GM18861 (cell line): Measurements from ENCODE around the gene B3GALNT2.
"Not testable (repeated sequence)": the region's sequence is repeated elsewhere in the genome, so short reads cannot be mapped to it uniquely, and the experiment has no call there.

Source experiments
- ATAC-seq: cut with Tn5 transposase; IDR thresholded peaks from one replicate; pipeline ENCODE4 v1.9.1; 2021; ENCODE audit not compliant: unreplicated experiment

B3GALNT2 gene

DNA sequence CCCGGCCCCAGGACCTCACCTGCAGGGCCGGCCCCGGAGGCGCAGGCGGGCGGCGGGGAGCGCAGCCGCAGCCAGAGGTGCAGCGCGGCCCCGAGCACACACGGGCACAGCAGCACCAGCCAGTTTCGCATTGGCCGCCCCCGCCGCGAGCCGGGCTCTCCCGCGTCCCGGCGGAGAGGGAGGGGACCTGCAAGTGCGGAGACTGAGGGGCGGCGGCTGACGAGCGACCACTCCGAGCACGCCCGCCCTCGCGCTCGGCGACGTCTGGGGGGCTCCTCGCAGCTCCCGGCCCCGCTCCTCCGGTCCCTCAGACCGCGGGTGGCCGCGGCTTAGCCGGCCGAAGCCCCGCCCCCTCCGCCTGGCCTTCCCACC lies at the start of gene B3GALNT2:
TSS of gene B3GALNT2 (minus strand) at position 331 of the 372 bp plus-strand sequence. CDS start at position 131, 200 bp downstream.
- ATAC-seq = peak; percentile 32

DNA sequence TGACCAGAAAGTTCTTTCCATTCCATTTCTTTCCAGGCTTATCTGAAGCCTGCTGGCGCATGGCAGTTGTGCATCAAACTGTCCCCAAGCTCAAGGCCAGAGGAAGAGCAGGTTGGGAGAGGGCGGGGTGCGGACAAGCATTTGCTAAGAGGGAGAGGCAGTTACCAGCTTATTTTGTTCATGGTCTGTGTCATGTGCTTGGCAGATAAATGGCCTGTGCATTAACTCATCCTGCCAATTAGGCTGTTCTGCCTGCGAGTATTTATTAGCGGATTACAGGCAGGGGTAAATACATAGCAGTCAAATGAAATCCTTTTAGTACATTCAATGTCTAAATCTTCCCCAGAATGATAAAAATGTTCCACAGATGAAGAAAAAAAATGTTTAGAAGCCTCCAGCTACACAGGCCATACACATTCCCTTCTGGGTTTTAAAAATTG lies 48.9 kb upstream of the B3GALNT2 start:
- ATAC-seq = no peak

DNA sequence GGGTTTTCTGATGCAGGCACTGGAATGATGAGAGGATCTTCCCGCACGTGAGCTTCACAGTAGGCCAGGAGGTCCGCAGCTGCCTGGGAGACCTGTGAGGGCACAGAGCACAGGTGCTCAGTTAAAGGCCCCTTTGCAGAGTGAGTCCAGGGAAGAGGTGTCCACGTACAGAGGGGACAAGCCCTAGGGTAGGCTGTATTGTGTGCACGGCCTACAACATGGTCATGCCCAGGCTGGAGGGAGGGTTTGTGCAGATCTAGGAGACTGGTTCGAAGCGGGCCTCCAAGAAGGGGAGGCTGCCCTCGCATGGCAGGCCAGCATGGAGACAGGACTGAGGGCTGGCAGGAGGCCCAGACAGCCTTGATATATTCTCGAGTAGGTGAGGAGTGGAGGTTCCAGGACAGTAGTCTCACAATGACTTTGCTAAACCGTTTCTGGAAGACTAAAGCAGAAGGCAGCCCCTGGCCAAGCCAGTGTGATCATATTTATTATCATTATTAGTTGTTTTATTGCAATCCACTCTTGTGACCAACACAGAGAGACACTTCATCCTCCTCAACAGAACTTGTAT lies 48.0 kb upstream of the B3GALNT2 start:
- no peak for ATAC-seq

GRCh38 chr1:235549351-235550139 lies 45.3 kb upstream of the B3GALNT2 start:
- ATAC-seq = no peak

GRCh38 chr1:235546369-235547155 lies 42.3 kb upstream of the B3GALNT2 start:
- not testable (repeated sequence) for ATAC-seq

- no peak for ATAC-seq
Measured at GRCh38 chr1:235545292-235545930, 41.2 kb upstream of the B3GALNT2 start.

GRCh38 chr1:235542845-235543244 lies 38.6 kb upstream of the B3GALNT2 start:
- not testable (repeated sequence) for ATAC-seq

GRCh38 chr1:235533476-235534168 lies 29.4 kb upstream of the B3GALNT2 start:
- no peak for ATAC-seq

DNA sequence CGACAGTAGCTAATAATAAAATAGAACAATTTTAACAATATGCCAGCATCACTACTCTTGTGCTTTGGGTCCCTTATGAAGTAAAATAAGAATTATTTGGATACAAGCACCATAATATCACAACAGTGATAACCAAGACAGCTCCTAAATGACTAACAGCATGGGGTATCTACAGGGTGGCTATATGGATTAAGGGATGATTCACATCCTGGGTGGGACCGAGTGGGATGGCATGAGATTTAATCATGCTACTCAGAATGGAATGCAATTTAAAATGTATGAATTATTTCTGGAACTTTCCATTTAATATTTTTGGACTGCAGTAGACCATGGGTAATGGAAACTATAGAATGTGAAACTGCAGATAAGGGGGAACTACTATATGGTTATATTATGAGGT lies 28.1 kb upstream of the B3GALNT2 start:
- no peak for ATAC-seq

- ATAC-seq = no peak
Measured at GRCh38 chr1:235527196-235527814, 23.1 kb upstream of the B3GALNT2 start.

DNA sequence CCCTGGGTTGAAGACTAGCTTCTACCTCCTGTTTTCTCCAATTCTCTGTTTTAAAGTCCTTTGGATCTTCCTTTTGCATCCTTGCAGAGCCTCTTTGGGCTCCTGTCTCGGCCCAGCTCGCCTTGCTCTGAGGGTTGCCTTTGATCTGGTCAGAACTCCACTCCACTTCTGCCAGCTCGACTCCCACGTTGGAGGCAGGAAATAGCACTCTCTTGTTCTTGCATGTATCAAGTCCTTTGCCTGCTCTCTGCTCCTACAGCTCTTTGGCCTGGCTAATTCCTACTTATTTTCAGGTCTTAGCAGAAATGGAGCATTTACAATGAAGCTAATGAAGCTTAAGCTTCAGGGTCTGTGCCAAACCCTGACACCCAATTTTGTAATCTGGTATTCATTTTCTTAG lies 21.1 kb upstream of the B3GALNT2 start:
- no peak for ATAC-seq

DNA sequence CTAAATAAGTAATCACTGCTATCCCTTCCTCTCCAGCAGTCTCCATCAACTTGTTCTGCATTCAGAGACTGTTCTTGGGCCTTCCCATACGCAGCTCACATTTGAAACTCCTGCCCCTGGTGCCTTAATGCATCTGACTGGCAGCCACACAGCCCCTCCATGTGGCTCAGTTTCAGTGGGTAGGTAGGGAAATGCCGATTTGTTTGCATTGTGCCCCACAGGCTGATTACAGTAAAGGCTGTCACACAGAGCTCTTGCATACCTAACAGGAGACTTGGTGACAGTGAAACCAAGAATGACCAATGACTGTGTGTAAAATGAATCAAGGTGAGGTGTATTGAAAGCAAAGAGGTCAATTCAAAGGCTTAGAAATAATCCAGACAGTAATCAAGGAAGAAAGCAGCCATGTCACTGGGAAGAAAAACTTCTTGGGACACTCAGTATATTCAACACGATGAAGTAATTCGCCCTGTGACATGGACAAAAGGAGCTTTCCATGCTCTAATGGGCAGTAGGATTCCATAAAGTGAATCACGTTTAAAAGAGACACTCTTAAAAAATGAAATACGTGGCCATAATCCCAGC lies 12.7 kb upstream of the B3GALNT2 start:
- no peak for ATAC-seq

DNA sequence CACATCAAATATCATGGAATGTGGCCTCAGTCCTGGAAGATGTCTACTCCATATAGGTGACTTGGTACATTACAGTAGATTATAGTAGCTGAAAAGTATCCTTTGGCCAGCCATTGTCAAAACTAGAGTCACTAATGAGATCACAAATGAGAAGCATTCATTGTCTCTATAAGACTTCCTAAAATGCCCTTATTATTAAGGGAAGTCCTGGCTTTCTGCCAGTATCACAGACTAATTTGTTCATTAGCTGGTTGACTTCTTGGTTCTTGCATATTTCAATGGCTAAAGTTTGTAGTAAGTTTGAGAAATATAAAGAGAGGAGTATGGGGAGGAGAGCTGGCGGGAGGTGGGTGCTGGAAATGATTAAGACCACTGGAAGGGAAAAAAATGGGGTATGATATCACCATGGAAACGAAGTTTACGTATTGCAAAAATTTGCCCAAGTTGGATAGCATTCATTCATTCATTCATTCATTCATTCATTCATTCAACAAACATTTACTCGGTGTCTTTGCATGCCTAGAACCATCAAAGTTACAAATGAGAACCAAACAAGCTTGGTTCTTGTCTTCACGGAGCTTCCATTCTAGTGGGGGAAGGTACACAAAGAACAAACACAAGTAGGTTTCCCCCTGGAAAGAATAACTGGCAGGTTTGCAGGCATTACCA lies 11.7 kb upstream of the B3GALNT2 start:
- no peak for ATAC-seq

GRCh38 chr1:235513495-235514366 lies 9.5 kb upstream of the B3GALNT2 start:
- ATAC-seq = no peak

DNA sequence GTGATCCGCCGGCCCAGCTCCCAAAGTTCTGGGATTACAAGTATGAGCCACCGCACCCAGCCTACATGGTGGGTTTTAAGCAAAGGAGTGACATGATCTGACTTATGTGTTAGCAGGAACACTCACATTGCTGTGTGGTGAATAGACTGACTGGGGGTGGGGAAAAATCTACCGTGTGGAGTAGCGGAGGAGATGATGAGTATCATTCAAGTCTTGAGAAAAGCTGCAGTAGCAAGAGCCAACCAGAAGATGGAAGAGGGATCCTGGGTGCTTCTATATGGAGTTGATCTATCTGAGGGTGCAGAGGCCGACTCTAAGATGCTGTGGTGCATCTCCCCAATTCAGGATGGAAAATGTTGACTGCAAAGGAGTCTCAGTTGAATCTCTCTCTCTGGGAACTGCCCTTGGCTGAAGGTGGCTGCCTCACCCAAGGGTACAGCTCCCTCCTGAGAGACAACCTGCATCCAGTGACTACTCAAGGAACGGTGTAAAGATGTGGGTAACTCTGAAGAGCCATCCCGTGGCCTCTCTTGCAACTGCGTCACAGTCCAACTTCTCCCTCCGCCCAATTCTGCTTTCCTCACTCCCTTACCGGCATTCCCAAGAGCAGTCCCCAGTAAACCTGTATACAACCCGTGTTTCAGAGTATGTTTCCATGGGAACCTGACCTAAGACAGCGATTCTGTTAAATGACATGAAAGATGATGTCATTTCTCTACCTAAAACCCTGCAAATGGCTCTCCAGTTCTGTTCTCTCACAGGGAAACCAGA lies 7.4 kb upstream of the B3GALNT2 start:
- no peak for ATAC-seq

GRCh38 chr1:235510823-235511222 lies 6.6 kb upstream of the B3GALNT2 start:
- no peak for ATAC-seq

DNA sequence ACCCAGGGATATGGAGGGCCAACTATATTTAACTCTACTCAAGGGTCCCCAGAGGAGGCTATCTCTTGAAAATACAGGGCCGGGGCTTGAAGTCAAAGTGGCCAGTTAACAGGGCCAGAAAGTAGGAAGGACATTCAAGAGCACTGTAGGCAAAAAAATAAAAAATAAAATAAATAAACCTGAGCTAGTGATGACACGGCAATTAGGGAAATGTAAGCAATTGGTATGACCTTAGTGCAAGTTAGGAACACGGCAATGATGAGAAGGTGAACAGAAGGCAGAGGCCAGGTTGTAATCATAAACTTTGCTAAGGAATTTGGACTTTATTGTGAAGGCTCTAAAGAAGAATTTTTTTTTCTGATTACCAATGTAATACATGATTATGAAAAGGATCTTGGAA lies 3.4 kb upstream of the B3GALNT2 start:
- no peak for ATAC-seq
